Calu3 (cell line): Measurements from ENCODE around the gene CHAD. TPM values are rescaled to one million over a fixed set of nuclear protein-coding genes. Genes with fewer than 3 reads are reported as not detected.
"Not testable (repeated sequence)": the region's sequence is repeated elsewhere in the genome, so short reads cannot be mapped to it uniquely, and the experiment has no call there.

Experiments
- BruUV-seq: library from RNA; stranded (reverse); fragments of 400-500 nt; replicated peaks from 2 replicates; lab custom pipeline; 2021; lab: Mats Ljungman, UMichigan
- CTCF ChIA-PET: fragments of 300-600 bp; sonication (Branson Sonifier 250); formaldehyde crosslinking; loops from one replicate; lab custom pipeline; 2022; ENCODE audit warnings: antibody characterized with exemption; lab: Charles Lee
- DNase-seq: peaks from one replicate; pipeline ENCODE4 v3.0.0; 2022
- H3K27ac Mint-ChIP-seq: one replicate; pipeline ENCODE4 v1.8.0; 2022; ENCODE audit warnings: mixed read lengths; ENCODE audit not compliant: unreplicated experiment
- H3K27me3 Mint-ChIP-seq: one replicate; pipeline ENCODE4 v1.8.0; 2022; ENCODE audit warnings: mixed read lengths; ENCODE audit not compliant: unreplicated experiment
- H3K36me3 Mint-ChIP-seq: one replicate; pipeline ENCODE4 v1.8.0; 2022; ENCODE audit warnings: mild to moderate bottlenecking, moderate library complexity, mixed read lengths; ENCODE audit not compliant: insufficient read depth, unreplicated experiment
- H3K4me1 Mint-ChIP-seq: one replicate; pipeline ENCODE4 v1.8.0; 2022; ENCODE audit warnings: mild to moderate bottlenecking, low read depth, mixed read lengths; ENCODE audit not compliant: unreplicated experiment
- H3K4me3 Mint-ChIP-seq: one replicate; pipeline ENCODE4 v1.8.0; 2022; ENCODE audit warnings: mild to moderate bottlenecking, low read depth, moderate library complexity, mixed read lengths; ENCODE audit not compliant: unreplicated experiment
- H3K9me3 Mint-ChIP-seq: one replicate; pipeline ENCODE4 v1.8.0; 2022; ENCODE audit warnings: low read depth, mixed read lengths; ENCODE audit not compliant: unreplicated experiment
- intact Hi-C: fragments of 100-400 bp; cut with micrococcal nuclease; formaldehyde crosslinking; loops from one replicate; pipeline ENCODE4 v1.10.0; 2022; ENCODE audit not compliant: unreplicated experiment
- total RNA-seq: library from RNA; stranded (reverse); gene quantifications from 2 replicates; pipeline ENCODE4 v1.2.3, GENCODE V29; 2022
- TF ChIP-seq, protein P1 (sequence below): fragments of 200-600 bp; IDR thresholded peaks from one replicate; pipeline ENCODE4 v1.8.0; 2022; ENCODE audit warnings: antibody characterized with exemption; ENCODE audit not compliant: unreplicated experiment

CHAD gene
- total RNA-seq, 1 experiment from 2014 or later: not detected

GRCh38 chr17:50421308-50422051 lies 47.2 kb downstream of the CHAD start:
- intact Hi-C loops: loop anchor here (5.0 kb wide), 1 partner anchor 56 kb away; the partner anchor contains the start of gene RSAD1
- CTCF ChIA-PET: interaction anchor here (0.6 to 5.4 kb wide), 4 partner anchors 10 to 189 kb away, joined by 3 to 36 read pairs (median 3); partner anchors contain the start of gene LRRC59
- H3K27ac Mint-ChIP-seq: no peak overlapping the region
- TF ChIP-seq, protein P1, sequence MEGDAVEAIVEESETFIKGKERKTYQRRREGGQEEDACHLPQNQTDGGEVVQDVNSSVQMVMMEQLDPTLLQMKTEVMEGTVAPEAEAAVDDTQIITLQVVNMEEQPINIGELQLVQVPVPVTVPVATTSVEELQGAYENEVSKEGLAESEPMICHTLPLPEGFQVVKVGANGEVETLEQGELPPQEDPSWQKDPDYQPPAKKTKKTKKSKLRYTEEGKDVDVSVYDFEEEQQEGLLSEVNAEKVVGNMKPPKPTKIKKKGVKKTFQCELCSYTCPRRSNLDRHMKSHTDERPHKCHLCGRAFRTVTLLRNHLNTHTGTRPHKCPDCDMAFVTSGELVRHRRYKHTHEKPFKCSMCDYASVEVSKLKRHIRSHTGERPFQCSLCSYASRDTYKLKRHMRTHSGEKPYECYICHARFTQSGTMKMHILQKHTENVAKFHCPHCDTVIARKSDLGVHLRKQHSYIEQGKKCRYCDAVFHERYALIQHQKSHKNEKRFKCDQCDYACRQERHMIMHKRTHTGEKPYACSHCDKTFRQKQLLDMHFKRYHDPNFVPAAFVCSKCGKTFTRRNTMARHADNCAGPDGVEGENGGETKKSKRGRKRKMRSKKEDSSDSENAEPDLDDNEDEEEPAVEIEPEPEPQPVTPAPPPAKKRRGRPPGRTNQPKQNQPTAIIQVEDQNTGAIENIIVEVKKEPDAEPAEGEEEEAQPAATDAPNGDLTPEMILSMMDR: no peak
- H3K27me3 Mint-ChIP-seq: no peaks in the 10 kb centered on the region
- no peak for DNase-seq
- peaks cover 2% of the 10 kb centered on the region for H3K9me3 Mint-ChIP-seq
- peaks cover 44% of the 10 kb centered on the region for H3K4me1 Mint-ChIP-seq
- BruUV-seq: no TSS peak
- H3K4me3 Mint-ChIP-seq: peak overlapping the region; percentile 20
- H3K36me3 Mint-ChIP-seq: peaks cover 24% of the 10 kb centered on the region

DNA sequence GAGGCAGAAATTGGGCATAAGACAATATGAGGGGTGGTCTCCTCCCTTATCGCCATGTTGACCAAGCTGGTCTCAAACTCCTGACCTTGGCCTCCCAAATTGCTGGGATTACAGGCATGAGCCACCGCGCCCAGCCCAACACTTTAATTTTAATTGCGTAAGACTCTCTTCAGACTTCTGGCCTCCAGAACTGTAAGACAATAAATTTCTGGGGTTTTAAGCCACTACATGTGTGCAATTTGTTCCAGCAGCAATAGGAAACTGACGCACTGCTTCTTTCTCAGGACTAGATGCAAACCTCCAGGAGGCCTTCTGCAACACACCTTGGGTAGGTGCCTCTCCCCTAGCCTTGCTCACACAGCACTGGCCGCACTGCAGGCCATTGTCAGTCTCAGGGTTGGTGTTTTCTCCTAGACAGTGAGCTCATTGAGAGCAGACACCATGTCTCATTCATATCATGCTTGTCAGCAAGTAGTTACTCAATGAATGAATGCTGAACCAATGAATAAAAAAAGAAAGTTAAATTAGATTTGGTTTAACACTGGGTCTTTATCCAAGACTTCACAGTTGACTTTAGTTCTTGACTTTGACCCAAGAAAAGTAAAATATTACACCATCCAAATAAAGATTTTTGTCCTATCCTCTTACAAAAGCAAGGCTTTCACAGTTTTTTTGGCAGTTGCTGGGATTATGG lies 48.1 kb downstream of the CHAD start:
- TF ChIP-seq, protein P1: no peak
- peaks cover 15% of the 10 kb centered on the region for H3K36me3 Mint-ChIP-seq
- peaks cover 39% of the 10 kb centered on the region for H3K4me1 Mint-ChIP-seq
- no TSS peak for BruUV-seq
- H3K27me3 Mint-ChIP-seq: no peaks in the 10 kb centered on the region
- intact Hi-C loops: loop anchor here (5.0 kb wide), 1 partner anchor 57 kb away; the partner anchor contains the start of gene RSAD1
- DNase-seq: no peak
- H3K4me3 Mint-ChIP-seq: no peak overlapping the region
- CTCF ChIA-PET: interaction anchor here (1.2 to 5.4 kb wide), 2 partner anchors 11 to 23 kb away, joined by 3 to 36 read pairs; partner anchors contain the start of gene LRRC59
- no peak overlapping the region for H3K27ac Mint-ChIP-seq
- H3K9me3 Mint-ChIP-seq: peaks cover 2% of the 10 kb centered on the region

DNA sequence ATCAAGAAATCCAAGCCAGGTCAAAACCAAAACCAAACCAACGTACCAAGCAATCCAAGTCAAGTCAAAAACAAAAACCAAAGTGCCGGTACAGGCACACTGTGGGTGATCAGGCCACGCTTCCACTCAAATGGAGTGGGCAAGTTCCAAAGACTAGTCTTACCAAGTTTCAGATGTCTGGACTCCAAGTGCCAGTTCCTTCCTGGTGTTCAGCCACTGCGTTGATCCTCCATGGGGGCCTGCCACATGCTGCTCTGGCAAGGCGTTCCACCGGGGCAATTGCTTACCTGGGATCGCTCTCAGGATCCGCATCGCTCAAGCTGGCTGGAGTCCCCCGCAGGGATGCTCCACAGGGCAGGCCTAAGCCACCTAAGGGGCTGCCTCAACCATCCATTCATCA lies 49.1 kb downstream of the CHAD start:
- CTCF ChIA-PET: interaction anchor here (0.6 kb wide), 1 partner anchor 93 kb away, joined by 5 read pairs; no protein-coding TSS in a partner anchor
- H3K27me3 Mint-ChIP-seq, H3K9me3 Mint-ChIP-seq, intact Hi-C loops, H3K27ac Mint-ChIP-seq, BruUV-seq, DNase-seq, H3K4me3 Mint-ChIP-seq: not testable (repeated sequence)
- peaks cover 11% of the 10 kb centered on the region for H3K36me3 Mint-ChIP-seq
- peaks cover 29% of the 10 kb centered on the region for H3K4me1 Mint-ChIP-seq

- no peaks in the 10 kb centered on the region for H3K27me3 Mint-ChIP-seq
- H3K9me3 Mint-ChIP-seq: peaks cover 6% of the 10 kb centered on the region
- no peak overlapping the region for H3K4me3 Mint-ChIP-seq
- no peak for DNase-seq
- H3K36me3 Mint-ChIP-seq: no peaks in the 10 kb centered on the region
- TF ChIP-seq, protein P1: no peak
- H3K4me1 Mint-ChIP-seq: peaks cover 10% of the 10 kb centered on the region
- intact Hi-C loops: no loop called here
- CTCF ChIA-PET: no interaction called here
- no TSS peak for BruUV-seq
- no peak overlapping the region for H3K27ac Mint-ChIP-seq
These were observed 53.9 kb downstream of the CHAD start for GRCh38 chr17:50414808-50415207.

Other genes starting within 250 kb of the CHAD start
- gene TMEM92, start 194.4 kb downstream of the CHAD start, total RNA-seq: 4.8 and 8.9 TPM in 2 replicates
- 44.3 and 49.3 TPM in 2 replicates for gene XYLT2, start 122.8 kb downstream of the CHAD start, total RNA-seq
- gene MRPL27, start 95.7 kb downstream of the CHAD start, total RNA-seq: 79.0 and 84.0 TPM in 2 replicates
- 32.6 and 33.5 TPM in 2 replicates for gene EME1, start 95.7 kb downstream of the CHAD start, total RNA-seq
- 205 and 212 TPM in 2 replicates for gene LRRC59, start 71.4 kb downstream of the CHAD start, total RNA-seq
- gene ACSF2, start 42.7 kb downstream of the CHAD start, total RNA-seq: 148 and 156 TPM in 2 replicates
- gene RSAD1, start 10.0 kb upstream of the CHAD start, total RNA-seq: 42.6 and 51.1 TPM in 2 replicates
- gene MYCBPAP, start 39.6 kb upstream of the CHAD start, total RNA-seq: 0.52 and 1.0 TPM in 2 replicates
- gene EPN3, start 63.9 kb upstream of the CHAD start, total RNA-seq: 41.9 and 45.1 TPM in 2 replicates
- 33.2 and 47.8 TPM in 2 replicates for gene SPATA20, start 78.3 kb upstream of the CHAD start, total RNA-seq
- not detected in 2 replicates for gene CACNA1G, start 91.8 kb upstream of the CHAD start, total RNA-seq
- 88.0 and 125 TPM in 2 replicates for gene ABCC3, start 166.0 kb upstream of the CHAD start, total RNA-seq
- gene ANKRD40, start 239.0 kb upstream of the CHAD start, total RNA-seq: 67.2 and 68.5 TPM in 2 replicates